NCI-H2171 (cell line): ENCODE measurements around the gene C6.
"Not testable (repeated sequence)": the region's sequence is repeated elsewhere in the genome, so short reads cannot be mapped to it uniquely, and the experiment has no call there.

Experiments used
- DNase-seq: peaks from one replicate; lab custom pipeline; 2025; lab: John Stamatoyannopoulos, UW

The C6 gene

DNA sequence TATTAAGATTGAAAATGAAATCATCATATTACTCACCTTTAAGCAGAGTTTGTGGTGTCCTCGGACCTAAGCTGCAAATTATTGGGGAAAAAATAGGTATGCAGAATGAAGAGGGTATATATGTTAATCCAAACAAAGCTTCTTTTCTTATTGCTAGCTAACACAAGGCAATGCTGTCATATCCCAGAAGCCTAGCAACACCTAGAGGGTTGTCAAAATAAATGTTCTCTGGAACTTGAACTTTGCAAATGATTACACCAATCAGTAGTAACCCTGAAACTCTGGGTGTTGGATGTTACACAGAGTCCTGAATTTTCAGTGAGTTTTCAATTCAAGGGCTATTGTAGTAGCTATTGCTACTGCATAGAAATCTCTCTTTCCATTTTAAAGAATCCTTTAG, at the start of gene C6:
Gene C6 (minus strand): TSS at position 193 of the 400 bp plus-strand sequence. CDS start 10,302 bp downstream, outside the sequence.
- DNase-seq, result no peak

DNA sequence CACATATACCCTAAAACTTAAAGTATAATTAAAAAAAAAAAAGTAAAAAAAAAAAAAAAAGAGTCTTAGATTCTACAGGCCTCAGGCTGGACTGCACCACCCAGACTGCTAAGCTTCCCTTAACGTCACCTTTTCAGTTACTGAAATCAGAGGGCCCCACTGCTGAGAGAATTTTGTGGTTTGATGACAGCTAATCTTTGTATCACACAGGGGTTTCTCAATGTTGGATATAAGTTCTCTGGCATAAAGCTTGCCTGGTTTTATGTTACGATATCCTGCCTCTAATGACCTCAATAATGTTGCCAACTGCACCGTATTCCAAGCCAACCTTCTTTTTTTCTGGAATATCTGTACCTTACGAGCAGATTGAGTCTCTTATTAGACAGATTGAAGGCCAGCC, 43.1 kb upstream of the C6 start:
- DNase-seq, result no peak

DNA sequence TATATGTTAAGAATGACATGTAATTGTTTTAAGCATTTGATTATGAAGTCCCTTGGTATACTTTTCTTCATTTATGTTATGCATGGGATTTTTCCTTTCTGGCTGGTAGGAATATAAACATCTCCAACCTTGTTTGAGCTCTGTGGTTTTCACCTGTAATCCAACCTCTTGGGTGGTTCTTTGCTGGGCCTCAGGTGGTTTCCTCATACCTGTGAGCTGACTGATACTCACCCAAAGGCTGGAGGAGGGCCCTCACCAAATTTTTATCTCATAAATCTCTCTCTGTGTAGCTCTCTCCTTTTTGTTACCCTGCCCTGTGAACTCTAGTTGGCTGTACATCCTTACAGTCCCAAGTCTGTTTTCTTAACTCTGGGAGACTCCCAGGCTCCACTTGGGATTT, 39.8 kb upstream of the C6 start:
- DNase-seq, result no peak

DNA sequence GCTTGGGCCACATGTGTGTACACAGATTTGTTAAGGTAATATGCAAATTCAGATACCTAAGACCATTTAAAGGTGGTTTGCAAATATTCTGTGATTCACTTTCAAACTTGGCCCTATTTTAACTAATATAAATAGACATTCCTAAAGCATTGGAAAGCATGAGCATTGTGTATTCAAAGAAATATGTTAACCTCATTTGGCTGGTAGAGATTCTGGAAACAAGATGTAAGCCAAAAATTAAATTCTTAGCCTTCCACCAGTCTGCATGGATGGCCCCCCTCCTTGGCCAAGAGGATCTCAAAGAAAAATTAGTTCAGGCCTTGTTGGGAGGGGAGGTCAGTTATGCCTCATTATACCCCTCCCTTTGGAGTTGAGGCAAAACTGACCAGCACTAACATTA, 38.7 kb upstream of the C6 start:
- DNase-seq, result no peak

DNA sequence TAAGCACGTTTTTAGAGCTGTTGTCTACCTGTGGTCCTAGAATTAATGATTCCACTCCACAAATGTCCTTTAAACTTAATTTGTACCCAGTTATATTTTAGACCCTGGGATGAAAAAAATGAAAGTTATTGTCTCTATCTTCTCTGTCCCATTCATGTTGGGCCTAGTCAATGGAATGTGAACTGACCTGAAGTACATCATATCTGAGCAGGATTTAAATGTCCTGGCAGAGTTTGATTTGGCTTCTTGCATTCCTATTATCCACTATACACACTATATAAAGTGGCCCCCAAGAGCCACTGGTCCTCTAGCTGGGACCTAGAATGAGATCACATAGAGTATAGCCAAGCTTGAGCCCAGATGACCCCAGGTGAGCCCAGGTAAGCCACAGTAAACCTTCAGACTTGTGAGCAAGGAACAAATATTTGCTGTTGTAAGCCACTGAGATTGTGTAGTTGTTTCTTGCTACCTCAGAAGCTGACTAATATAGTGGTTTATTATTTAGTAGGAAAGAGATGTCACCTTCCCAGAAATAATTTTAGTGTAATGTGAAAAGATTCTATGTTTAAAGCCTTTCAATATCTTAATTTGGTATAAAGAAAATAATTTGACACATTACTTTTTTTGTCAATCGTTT, 37.1 kb upstream of the C6 start:
- DNase-seq, result no peak

DNA sequence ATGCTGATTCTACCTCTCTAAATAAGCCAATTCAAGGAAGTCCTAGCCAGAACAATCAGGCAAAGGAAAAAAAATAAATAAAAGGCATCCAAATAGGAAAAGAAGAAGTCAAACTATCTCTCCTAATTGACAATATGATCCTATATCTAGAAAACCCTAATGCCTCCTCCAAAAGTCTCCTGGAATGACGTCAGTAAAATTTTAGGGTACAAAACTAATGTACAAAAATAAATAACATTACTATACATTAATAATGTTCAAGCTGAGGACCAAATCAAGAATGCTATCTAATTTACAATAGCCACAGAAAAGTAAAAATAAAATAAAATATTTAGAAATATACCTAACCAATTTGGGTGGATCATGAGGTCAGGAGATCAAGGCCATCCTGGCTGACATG, 33.8 kb upstream of the C6 start:
- no peak for DNase-seq

DNA sequence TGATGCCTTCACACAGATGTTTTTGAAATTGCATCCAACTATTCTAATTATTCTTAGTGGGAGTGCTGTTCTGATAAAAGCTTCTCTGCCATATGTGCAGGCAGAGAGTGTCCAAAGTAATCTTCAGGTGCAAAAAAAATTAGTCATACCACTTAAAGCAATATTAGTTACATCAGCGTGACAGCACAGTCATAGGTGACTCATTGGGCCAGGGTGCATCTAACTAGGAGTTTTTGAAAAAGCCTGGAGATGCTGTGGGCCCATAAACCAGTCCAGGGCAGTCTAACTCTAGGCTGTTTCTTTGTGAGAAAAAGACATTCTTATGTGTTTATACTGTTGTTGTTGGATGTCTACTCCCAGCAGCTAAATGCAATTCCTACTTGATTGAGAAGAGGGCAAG, 33.0 kb upstream of the C6 start:
- DNase-seq, result no peak

DNA sequence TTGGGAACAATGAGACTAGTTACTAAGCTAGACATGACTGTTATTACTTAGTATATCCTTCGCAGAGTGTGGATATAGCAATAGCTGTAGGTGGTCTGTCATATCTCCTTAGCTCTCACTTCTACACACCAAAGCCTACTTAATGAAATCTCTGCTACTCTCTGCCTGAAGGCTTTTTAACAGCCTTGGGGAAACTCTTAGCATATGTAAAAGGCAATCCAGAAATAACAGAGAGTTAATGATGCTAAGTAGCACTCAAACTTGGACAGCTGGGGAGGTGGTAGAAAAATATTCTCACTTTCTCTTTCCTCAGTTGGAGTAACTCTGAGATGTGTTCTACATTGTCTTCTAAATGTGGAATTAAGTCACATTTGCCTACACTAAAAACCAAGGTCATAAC, 30.2 kb upstream of the C6 start:
- DNase-seq, result no peak

DNA sequence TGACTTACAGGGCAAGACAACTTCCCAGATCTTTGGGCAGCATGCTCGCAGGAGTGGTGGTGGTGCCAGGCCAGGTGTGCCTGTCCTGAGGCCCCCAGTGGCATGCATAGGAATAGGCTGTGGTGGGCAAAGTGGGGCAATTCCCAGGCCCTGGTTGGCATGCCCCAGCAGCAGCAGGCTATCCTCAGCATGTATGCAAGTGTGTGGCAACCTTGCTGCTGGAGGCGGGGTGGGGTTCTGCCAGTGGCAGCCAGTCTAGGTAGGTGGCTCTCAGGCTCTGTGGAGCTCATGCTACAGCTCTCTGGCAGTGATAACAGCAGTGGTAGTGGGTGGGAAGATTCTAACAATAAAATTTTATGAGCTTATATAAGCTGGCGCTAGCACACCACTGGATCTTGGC, 27.7 kb upstream of the C6 start:
- no peak for DNase-seq

DNA sequence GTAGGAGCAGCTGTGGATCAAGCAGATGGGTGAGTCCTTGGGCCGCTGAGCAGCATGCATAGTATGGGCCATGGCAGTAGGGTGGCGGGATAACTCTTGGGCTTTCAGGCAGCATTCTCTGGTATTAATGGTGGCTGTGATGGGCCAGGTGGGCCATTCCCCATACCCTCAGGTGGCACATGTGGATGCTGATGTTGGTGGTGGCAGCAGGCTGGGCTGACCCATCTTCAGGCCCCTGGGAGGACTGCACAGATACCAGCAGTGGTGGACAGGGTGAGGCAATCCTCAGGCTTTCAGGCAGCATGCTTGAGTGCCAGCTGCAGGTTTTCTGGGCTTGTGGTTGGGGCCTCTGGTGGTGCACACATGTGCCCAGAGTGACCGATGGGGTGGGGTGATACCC, 27.1 kb upstream of the C6 start:
- DNase-seq, result no peak

DNA sequence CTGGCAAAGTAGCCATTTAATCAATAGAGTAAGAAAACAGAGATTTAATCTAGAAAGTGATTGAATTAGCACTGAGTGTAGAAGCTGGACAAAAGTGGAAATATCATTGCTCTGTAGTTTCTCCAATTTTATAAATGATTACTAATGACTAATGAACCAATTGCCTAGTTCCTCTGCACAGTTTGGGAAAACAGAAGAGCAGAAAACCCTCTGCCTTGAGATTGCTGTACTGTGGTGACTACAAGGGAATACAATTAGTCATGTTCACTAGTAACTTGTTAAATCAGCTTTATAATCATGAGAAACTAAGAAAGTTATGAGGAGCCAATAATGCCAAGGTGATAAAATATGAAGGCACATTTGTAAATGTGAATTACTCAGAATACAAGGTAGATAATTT, 21.1 kb upstream of the C6 start:
- no peak for DNase-seq

DNA sequence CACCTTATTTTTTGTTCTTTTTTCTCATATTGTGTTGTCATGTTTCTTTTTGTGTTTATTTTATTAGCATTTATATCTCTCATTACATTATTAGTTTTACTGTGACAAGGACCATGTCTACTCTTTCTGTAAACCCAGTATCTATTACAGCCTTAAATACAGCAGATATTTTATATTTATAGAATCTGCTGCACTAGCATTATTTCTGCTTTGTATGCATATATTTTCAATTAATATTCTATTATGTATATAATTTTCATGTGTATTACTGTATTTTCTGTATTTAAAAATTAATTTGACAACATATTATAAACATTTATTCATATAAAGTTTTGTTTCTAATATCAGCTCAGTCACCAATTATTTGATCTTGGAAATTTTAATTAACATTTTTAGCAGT, 19.5 kb upstream of the C6 start:
- DNase-seq, result no peak

DNA sequence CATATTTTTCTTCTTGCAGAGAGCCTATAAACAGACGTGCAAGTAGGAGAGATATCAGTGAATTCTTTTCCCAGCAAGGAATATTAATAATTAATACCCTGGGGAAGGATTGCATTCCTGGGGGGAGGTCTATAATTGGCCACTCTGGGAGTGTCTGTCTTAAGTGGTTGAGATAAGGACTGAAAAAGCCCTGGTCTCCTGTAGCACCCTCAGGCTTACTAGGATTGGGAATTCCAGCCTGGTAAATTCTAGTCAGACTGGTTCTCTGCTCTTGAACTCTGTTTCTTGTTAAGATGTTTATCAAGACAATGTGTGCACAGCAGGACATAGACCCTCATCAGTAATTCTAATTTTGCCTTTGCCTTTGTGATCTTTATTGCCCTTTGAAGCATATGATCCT, 16.9 kb upstream of the C6 start:
- DNase-seq, result not testable (repeated sequence)

DNA sequence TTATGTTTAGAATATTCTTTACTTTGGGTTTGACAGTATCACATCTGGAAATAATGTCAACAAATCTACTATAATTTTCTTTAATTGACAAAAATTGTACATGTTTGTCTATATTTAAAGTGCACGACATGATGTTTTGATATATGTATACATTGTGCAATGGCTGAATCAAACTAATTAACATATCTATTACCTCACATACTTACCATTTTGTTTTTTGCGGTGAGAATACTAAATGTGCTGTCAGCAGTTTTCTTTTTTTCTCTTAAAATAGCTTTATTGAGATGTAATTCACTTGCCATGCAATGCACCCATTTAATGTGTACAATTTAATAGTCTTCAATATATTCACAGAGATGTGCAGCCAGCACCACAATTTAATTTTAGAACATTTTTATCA, 10.6 kb upstream of the C6 start:
- no peak for DNase-seq

DNA sequence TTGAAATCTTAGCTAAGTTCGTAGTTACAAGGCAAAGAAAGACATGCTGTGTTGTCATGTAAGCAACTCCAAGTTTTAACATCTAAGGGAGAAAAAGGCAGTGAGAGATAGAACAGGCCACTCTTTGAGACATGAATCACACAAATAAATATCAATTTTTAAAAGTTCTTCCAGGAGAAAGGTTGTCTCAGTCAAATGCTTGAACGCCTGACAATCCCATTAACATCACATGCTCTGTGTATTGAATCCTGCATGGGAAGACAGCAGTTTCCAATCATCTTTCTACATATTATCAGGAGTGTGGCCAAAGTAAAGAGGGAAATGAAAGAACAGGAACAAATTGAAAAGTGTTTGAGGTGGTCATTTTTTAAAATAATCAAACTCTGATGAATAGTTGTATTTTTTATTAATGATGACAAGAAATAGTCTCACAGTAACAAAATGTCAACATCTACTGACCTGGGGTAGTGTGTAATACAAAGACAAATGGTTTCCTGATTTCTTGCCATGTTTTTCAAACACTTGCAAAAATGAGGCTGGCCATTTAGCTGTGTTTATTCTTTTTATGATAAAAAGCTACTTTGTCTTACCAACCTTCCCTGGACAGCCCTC, 6.4 kb upstream of the C6 start:
- no peak for DNase-seq

DNA sequence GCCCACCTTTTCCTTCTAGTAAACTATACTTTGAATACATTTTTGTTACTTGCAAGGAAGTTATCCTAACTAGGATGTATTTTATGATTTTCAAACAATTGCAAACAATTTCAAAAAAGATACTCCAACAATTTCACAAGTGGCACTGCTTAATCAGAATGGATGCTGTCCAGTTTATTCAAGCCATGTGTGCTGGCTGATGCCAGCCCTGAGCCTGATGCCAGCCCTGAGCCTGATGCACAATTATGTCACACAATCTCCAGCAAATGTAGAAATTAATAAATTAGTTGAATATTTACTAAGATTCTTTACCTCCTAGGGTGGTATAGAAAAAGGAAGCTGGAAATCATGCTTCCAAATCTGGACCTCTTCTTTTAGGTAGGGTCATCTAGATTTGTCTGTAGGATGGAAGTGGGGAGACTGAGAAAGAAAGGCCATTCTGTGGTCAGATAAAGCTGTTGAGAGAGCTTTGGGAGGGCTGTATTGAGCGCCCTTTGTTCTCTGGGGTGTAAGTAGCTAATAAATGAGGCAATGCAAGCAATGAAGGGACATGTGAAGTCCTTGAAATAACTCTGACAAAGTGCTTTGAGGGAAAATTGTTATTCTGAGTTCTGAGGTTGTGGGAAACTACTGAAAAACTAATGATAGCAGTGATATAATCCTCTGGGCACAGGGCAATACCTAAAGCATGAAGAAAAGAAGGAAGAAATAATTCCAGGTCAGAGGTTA, 5.8 kb upstream of the C6 start:
- DNase-seq, result no peak

DNA sequence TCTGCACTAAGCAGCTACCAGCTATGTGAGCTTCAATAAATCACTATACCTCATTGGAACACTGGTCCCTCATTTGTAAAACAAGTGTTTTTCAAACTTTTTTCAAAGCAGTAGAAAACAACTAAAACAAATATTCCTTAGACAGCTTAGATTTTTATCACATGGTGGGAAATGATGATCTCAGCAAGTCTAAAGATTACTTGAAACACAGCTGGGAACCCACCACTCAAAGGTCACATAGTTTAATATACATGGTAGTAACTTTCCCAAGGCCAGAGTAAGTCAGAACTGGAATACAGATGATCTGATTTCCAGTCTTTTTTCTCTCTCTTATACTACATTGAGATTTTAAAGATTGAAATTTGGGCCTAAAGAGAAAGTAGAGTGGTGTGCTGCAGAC, 850 bp upstream of the C6 start:
- no peak for DNase-seq

DNA sequence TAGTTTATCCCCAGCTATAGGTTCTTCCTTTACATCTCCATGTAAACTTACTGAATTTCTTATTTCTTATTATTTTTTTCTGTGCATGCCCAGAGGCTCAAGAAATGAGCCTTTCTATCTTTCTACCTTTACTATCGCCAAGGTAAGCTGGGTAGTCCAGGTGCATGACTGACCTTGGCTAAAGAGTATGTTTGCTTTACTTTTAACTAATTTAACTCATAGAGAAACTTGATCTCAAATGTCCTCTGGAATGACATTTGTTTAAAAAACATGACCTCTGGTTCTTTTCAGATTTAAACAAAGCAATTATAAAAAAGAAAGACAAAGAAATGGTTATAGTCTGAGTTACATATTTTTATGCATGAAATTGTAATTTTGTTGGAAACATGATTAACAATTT, 397 bp downstream of the C6 start:
- DNase-seq, result no peak

DNA sequence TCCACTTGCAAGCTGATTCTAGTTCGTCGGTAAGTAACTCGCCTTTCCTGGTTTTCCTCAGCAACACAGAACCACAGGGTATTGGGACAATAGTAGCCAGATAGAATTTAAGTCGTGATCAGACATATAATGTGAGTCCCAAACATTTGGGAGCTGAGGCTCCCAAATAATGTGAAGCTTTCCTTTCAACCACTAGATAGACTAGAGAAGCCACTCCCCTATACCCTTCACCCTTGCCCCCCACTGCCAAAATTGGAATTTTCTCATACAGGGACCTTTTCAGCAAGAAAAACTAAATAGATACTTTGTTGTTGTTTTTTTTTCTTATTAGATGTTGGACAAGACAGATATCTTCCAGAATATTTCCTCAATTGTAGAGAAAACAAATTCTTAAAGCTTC, 1.9 kb downstream of the C6 start:
- DNase-seq, result no peak

DNA sequence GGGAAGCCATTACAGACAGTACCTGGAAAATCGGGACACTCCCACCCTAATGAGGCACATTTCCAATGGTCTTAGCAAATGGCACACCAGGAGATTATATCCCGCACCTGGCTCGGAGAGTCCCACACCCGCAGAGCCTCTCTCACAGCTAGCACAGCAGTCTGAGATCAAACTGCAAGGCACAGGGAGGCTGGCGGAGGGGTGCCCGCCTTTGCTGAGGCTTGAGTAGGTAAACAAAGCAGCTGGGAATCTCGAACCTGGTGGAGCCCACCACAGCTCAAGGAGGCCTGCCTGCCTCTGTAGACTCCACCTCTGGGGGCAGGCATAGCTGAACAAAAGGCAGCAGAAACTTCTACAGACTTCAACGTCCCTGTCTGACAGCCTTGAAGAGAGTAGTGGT, 7.9 kb downstream of the C6 start:
- DNase-seq, result not testable (repeated sequence)

DNA sequence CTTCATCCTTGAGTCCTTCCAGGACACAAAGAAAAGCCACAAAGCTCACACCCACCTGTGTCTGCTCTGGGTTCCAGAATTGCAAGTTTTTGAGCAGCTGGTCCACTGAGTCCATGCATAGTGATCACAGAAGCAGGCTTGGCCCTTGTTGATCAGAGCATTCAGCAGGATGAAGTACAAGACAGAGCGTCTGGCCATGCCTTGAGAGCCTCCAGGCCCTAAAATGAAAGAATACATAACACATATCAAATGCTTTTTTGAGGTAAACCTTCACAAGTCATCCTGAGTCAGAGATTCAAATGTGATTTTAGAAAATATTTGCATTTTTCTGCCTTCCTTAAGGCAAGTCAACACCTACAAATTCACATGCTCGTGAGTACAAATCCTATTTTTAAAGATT, 10.3 kb downstream of the C6 start:
- DNase-seq, result no peak

DNA sequence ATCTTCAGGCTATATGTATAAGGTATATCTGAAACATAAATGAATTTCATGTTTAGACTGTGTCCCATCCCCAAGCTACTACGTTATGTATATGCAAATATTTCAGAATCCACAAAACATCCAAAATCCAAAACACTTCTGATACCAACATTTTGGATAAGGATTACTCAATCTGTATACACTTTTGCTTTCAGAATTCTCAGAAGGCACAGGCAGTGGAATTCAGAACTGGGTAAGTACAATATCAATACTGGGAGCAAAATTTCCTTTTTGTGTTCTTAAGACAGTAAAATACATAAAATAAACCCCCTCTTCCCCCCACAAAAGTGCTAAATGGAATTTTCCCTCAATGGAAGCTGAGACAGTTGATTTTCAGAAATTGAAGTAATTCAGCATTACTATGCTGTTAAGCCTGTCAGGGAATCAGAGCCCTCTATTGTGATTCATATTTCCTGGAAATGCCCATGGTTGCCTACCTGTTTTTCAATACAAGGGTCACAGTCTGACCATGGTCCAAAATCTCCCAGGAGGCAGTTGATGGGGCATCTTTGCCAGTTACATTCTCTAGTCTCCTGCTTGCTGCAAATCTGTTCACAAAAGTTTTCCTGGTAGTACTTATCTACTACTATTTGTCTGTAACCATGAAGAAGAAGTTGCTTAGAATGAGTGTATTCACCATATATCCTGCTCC, 12.1 kb downstream of the C6 start:
- no peak for DNase-seq

DNA sequence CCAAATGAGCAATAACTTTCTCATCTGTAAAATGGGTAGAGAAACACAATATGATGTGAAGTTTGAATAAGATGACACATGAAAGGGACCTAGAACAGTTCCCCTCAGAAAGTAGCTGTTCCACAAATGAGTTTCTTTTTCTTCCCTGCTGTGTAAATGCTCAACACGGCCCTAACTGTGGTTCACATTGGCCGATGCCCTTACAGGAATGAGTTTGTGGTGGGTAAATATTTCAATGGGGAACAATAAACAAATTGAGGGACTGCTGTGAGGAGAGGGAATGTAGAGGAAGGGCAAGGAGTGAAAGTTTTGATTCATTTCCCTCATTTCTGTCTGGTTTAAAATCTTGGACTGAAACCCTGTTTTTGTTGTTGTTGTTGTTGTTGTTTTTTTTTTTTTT, 12.8 kb downstream of the C6 start:
- DNase-seq, result no peak
